HEK293 (cell line): ENCODE results near the gene CXorf58.

Experiments
- CTCF ChIA-PET: fragments of 350-600 bp; formaldehyde crosslinking; extraction: SDS; loops from one replicate; lab custom pipeline; 2021; ENCODE audit warnings: antibody characterized with exemption; lab: Yijun Ruan, JAX
- POLR2A ChIA-PET: fragments of 300-600 bp; formaldehyde crosslinking; extraction: SDS; loops from one replicate; lab custom pipeline; 2020; ENCODE audit warnings: antibody characterized with exemption, inconsistent platforms; lab: Yijun Ruan, JAX
- H3K27ac ChIP-seq: fragments of 200-500 bp; sonication (Bioruptor generic); 2 replicates; pipeline ENCODE4 v1.5.1; 2014; ENCODE audit warnings: low read depth, low read length, control low read depth, inconsistent platforms; ENCODE audit errors: extremely low read depth
- H3K36me3 ChIP-seq, 2 experiments: fragments of 200-500 bp in 1 of 2; sonication (Bioruptor generic) in 1 of 2; 1 replicate in 1 of 2; 2 replicates in 1 of 2; pipeline ENCODE4 v1.5.1; 2014 to 2017; ENCODE audit warnings: inconsistent platforms in 2 of 2, low read length in 2 of 2; ENCODE audit not compliant: control insufficient read depth in 2 of 2, insufficient read depth in 1 of 2
- H3K4me1 ChIP-seq: fragments of 200-500 bp; sonication (Bioruptor generic); 2 replicates; pipeline ENCODE4 v1.5.1; 2014; ENCODE audit warnings: mild to moderate bottlenecking, low read length, inconsistent platforms; ENCODE audit not compliant: control insufficient read depth, insufficient read depth
- H3K4me3 ChIP-seq: 2 replicates; pipeline ENCODE4 v1.5.1; 2011; ENCODE audit warnings: low read depth, mild to moderate bottlenecking, control low read depth, low read length, moderate library complexity
- H3K9me3 ChIP-seq: fragments of 200-500 bp; sonication (Bioruptor generic); 2 replicates; pipeline ENCODE4 v1.5.1; 2014; ENCODE audit warnings: low read depth, low read length, inconsistent platforms; ENCODE audit not compliant: control insufficient read depth, insufficient read depth
- PBX3 ChIP-seq: sonication (generic); formaldehyde crosslinking; IDR thresholded peaks from 2 replicates; pipeline ENCODE4 v1.8.1; 2022; ENCODE audit warnings: mild to moderate bottlenecking, moderate library complexity, missing genetic modification reagents
- PRDM6 ChIP-seq: fragments of 450-650 bp; formaldehyde crosslinking; IDR thresholded peaks from 2 replicates; pipeline ENCODE4 v1.5.1; 2017; ENCODE audit warnings: missing biosample characterization, missing genetic modification characterization
- REPIN1 ChIP-seq: fragments of 450-650 bp; formaldehyde crosslinking; IDR thresholded peaks from 2 replicates; pipeline ENCODE4 v1.5.1; 2017; ENCODE audit warnings: missing biosample characterization, missing genetic modification characterization, low read depth
- ZBTB6 ChIP-seq: fragments of 450-650 bp; formaldehyde crosslinking; IDR thresholded peaks from 2 replicates; pipeline ENCODE4 v1.5.1; 2017; ENCODE audit warnings: missing biosample characterization, missing genetic modification characterization
- ZNF133 ChIP-seq: fragments of 450-650 bp; formaldehyde crosslinking; IDR thresholded peaks from 2 replicates; pipeline ENCODE4 v1.5.1; 2016; ENCODE audit warnings: missing biosample characterization, missing genetic modification characterization
- ZNF155 ChIP-seq: fragments of 450-650 bp; formaldehyde crosslinking; IDR thresholded peaks from 2 replicates; pipeline ENCODE4 v1.5.1; 2016; ENCODE audit warnings: missing biosample characterization, missing genetic modification characterization
- ZNF18 ChIP-seq: fragments of 450-650 bp; formaldehyde crosslinking; IDR thresholded peaks from 2 replicates; pipeline ENCODE4 v1.5.1; 2016; ENCODE audit warnings: missing biosample characterization, missing genetic modification characterization
- ZNF350 ChIP-seq: fragments of 450-650 bp; formaldehyde crosslinking; IDR thresholded peaks from 2 replicates; pipeline ENCODE4 v1.5.0; 2017; ENCODE audit warnings: missing biosample characterization, mild to moderate bottlenecking, missing genetic modification characterization
- ZNF426 ChIP-seq: fragments of 450-650 bp; formaldehyde crosslinking; IDR thresholded peaks from 2 replicates; pipeline ENCODE4 v1.5.1; 2017; ENCODE audit warnings: missing biosample characterization, missing genetic modification characterization, mild to moderate bottlenecking, inconsistent platforms, moderate library complexity
- ZNF623 ChIP-seq: fragments of 450-650 bp; formaldehyde crosslinking; IDR thresholded peaks from 2 replicates; pipeline ENCODE4 v1.5.1; 2016; ENCODE audit warnings: missing biosample characterization, missing genetic modification characterization
- ZNF777 ChIP-seq: fragments of 450-650 bp; formaldehyde crosslinking; IDR thresholded peaks from 2 replicates; pipeline ENCODE4 v1.5.1; 2017; ENCODE audit warnings: missing biosample characterization, missing genetic modification characterization, borderline replicate concordance
- ZNF830 ChIP-seq: fragments of 450-650 bp; IDR thresholded peaks from 2 replicates; pipeline ENCODE4 v1.5.0; 2018; ENCODE audit warnings: missing biosample characterization, missing genetic modification characterization, low read depth, mild to moderate bottlenecking, moderate library complexity
- ZSCAN16 ChIP-seq: fragments of 450-650 bp; formaldehyde crosslinking; IDR thresholded peaks from 2 replicates; pipeline ENCODE4 v1.5.1; 2016; ENCODE audit warnings: missing biosample characterization, missing genetic modification characterization
- ZSCAN23 ChIP-seq: fragments of 450-650 bp; formaldehyde crosslinking; IDR thresholded peaks from 2 replicates; pipeline ENCODE4 v1.5.1; 2016; ENCODE audit warnings: missing biosample characterization, missing genetic modification characterization
- ZXDB ChIP-seq: fragments of 450-650 bp; formaldehyde crosslinking; IDR thresholded peaks from 2 replicates; pipeline ENCODE4 v1.5.1; 2016; ENCODE audit warnings: missing biosample characterization, missing genetic modification characterization
- TF ChIP-seq, protein P1 (sequence below): fragments of 450-650 bp; formaldehyde crosslinking; IDR thresholded peaks from 2 replicates; pipeline ENCODE4; 2016; ENCODE audit warnings: missing biosample characterization, missing genetic modification characterization
- TF ChIP-seq, protein P2 (sequence below): fragments of 450-650 bp; formaldehyde crosslinking; IDR thresholded peaks from 2 replicates; pipeline ENCODE4 v1.5.1; 2016; ENCODE audit warnings: missing biosample characterization, missing genetic modification characterization

Gene CXorf58

DNA sequence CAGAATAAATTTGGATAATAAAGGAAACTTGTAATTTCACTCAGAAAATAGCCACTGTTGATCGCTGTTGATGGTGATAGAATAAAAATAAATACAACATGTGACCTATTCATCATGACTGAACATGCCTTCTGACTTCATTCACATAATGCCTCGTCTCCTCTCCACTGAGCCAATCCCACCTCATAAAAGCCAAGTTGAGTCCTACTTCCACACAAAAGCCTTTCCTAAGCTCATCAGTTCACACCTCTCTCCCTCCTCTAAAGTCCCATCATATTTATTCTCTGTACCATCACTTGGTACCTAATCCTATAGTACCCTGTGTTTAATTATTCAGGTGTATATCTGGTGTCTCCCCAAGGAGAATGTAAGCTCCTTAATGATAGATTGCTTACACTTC is 37.8 kb upstream of the CXorf58 start:
- ChIA-PET CTCF (no interaction called here), POLR2A (no interaction called here)
- H3K9me3 ChIP-seq = no peaks in the 10 kb centered on the region
- H3K36me3 ChIP-seq = peaks cover 0 to 7% of the 10 kb centered on the region in 2 experiments; a peak in 2 of 3 replicates
- TF ChIP-seq ZBTB6 (tag by site-specific recombination) = no peak
- peak; percentile 91 for TF ChIP-seq ZNF18 (tag by site-specific recombination)
- peaks cover 4% of the 10 kb centered on the region; the same call in 1 of the 2 replicates for H3K4me1 ChIP-seq
- no peak overlapping the region for H3K27ac ChIP-seq
- no peak overlapping the region for H3K4me3 ChIP-seq

DNA sequence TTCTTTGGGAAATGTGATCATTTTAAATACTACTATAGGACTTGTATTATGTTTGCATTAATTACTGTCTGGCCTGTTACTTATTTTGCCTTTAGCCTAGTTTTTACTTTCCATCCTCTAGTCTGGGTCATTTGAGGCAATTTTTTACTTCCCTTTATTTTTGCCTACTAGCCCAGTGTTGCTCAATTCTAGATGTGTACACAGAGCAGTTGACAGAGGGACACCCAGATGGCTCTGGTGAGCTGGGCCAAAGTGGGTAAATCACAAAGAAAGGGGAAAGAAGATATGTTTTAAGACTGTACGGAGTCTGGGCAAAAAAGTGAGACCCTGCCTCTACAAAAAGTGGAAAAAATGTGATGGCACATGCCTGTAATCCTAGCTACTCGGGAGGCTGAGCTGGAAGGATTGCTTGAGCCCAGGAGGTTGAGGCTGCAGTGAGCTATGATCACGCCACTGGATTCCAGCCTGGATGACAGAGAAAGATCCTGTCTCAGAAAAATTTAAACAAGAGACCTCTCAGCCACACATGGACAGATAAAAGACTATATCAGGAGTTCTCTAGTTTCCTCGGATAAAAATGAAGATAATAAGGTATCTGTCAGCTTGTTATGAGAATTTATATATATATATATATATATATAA is 35.8 kb upstream of the CXorf58 start:
- Histone ChIP-seq H3K36me3 (peaks cover 0 to 2% of the 10 kb centered on the region in 2 experiments; a peak in 1 of 3 replicates), H3K4me1 (peaks cover 4% of the 10 kb centered on the region; the same call in 1 of the 2 replicates), H3K27ac (no peak overlapping the region), H3K9me3 (no peaks in the 10 kb centered on the region), H3K4me3 (no peak overlapping the region)
- ChIA-PET POLR2A (no interaction called here), CTCF (no interaction called here)
- TF ChIP-seq ZNF777 = no peak
- no peak for TF ChIP-seq ZNF426 (tag by site-specific recombination)
- TF ChIP-seq ZNF350 (tag by site-specific recombination) = no peak
- TF ChIP-seq ZNF155 = no peak
- TF ChIP-seq, protein P1, sequence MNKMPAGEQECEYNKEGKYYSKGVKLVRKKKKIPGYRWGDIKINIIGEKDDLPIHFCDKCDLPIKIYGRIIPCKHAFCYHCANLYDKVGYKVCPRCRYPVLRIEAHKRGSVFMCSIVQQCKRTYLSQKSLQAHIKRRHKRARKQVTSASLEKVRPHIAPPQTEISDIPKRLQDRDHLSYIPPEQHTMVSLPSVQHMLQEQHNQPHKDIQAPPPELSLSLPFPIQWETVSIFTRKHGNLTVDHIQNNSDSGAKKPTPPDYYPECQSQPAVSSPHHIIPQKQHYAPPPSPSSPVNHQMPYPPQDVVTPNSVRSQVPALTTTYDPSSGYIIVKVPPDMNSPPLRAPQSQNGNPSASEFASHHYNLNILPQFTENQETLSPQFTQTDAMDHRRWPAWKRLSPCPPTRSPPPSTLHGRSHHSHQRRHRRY (tag by site-specific recombination) = no peak
- TF ChIP-seq ZSCAN23 (tag by site-specific recombination) = no peak
- no peak for TF ChIP-seq PBX3 (CRISPR knock-in tag)
- no peak for TF ChIP-seq ZNF133
- TF ChIP-seq ZSCAN16 (tag by site-specific recombination) = no peak
- TF ChIP-seq, protein P2, sequence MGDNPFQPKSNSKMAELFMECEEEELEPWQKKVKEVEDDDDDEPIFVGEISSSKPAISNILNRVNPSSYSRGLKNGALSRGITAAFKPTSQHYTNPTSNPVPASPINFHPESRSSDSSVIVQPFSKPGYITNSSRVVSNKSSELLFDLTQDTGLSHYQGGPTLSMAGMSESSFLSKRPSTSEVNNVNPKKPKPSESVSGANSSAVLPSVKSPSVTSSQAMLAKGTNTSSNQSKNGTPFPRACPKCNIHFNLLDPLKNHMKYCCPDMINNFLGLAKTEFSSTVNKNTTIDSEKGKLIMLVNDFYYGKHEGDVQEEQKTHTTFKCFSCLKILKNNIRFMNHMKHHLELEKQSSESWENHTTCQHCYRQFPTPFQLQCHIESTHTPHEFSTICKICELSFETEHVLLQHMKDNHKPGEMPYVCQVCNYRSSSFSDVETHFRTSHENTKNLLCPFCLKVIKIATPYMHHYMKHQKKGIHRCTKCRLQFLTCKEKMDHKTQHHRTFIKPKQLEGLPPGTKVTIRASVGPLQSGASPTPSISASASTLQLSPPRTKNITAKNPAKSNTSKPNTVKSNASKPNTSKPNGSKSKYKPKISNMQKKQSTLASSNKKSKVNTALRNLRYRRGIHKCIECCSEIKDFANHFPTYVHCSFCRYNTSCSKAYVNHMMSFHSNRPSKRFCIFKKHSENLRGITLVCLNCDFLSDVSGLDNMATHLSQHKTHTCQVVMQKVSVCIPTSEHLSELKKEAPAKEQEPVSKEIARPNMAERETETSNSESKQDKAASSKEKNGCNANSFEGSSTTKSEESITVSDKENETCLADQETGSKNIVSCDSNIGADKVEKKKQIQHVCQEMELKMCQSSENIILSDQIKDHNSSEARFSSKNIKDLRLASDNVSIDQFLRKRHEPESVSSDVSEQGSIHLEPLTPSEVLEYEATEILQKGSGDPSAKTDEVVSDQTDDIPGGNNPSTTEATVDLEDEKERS (tag by site-specific recombination) = no peak
- no peak for TF ChIP-seq ZNF623 (tag by site-specific recombination)
- no peak for TF ChIP-seq ZXDB (tag by site-specific recombination)
- TF ChIP-seq PRDM6 (tag by site-specific recombination) = no peak
- TF ChIP-seq ZNF830 (tag by site-specific recombination) = no peak
- TF ChIP-seq REPIN1 (tag by site-specific recombination) = no peak
